Measurements from ENCODE around the gene PSMD1.
"Not testable (repeated sequence)": the region's sequence is repeated elsewhere in the genome, so short reads cannot be mapped to it uniquely, and the experiment has no call there.

Gene PSMD1

GRCh38 chr2:231163011-231163410, 106.3 kb downstream of the PSMD1 start:
- no peak for DNase-seq

- DNase-seq = no peak
Observed at GRCh38 chr2:231163414-231164095, 106.9 kb downstream of the PSMD1 start.

GRCh38 chr2:231167745-231168459, 111.2 kb downstream of the PSMD1 start:
- DNase-seq = no peak

- no peak for DNase-seq
Observed at GRCh38 chr2:231168460-231169139, 111.9 kb downstream of the PSMD1 start.

GRCh38 chr2:231169488-231169887, 112.8 kb downstream of the PSMD1 start:
- DNase-seq = no peak

- no peak for DNase-seq
Observed at GRCh38 chr2:231170055-231170454, 113.4 kb downstream of the PSMD1 start.

- no peak for DNase-seq
Observed at GRCh38 chr2:231172025-231172424, 115.4 kb downstream of the PSMD1 start.

- DNase-seq = no peak
Observed at GRCh38 chr2:231174211-231174651, 117.6 kb downstream of the PSMD1 start.

- no peak for DNase-seq
Observed at GRCh38 chr2:231176066-231176465, 119.4 kb downstream of the PSMD1 start.

GRCh38 chr2:231177156-231178025, 120.7 kb downstream of the PSMD1 start:
- no peak for DNase-seq

- DNase-seq = not testable (repeated sequence)
Observed at GRCh38 chr2:231178805-231179204, 122.1 kb downstream of the PSMD1 start.

GRCh38 chr2:231181860-231182512, 125.3 kb downstream of the PSMD1 start:
- DNase-seq = no peak

GRCh38 chr2:231182513-231182899, 125.8 kb downstream of the PSMD1 start:
- no peak for DNase-seq

- no peak for DNase-seq
Observed at GRCh38 chr2:231183851-231184250, 127.2 kb downstream of the PSMD1 start.

- DNase-seq = no peak
Observed at GRCh38 chr2:231184319-231184718, 127.7 kb downstream of the PSMD1 start.

GRCh38 chr2:231185050-231185725, 128.5 kb downstream of the PSMD1 start:
- no peak for DNase-seq

- DNase-seq = no peak
Observed at GRCh38 chr2:231185886-231186285, 129.2 kb downstream of the PSMD1 start.

- DNase-seq = no peak
Observed at GRCh38 chr2:231186325-231186724, 129.7 kb downstream of the PSMD1 start.

- peak; percentile 1 for DNase-seq
Observed at GRCh38 chr2:231187736-231188505, 131.3 kb downstream of the PSMD1 start.

GRCh38 chr2:231188506-231189170, 132.0 kb downstream of the PSMD1 start:
- no peak for DNase-seq
